ENCODE data around the gene TMEM255B. TPM values are rescaled to one million over a fixed set of nuclear protein-coding genes. Genes with fewer than 3 reads are reported as not detected.

Gene TMEM255B
- total and polyA plus RNA-seq, 2 of the 4 experiments (the other 2 are of a cell fraction) = 0.36 to 0.94 TPM

DNA sequence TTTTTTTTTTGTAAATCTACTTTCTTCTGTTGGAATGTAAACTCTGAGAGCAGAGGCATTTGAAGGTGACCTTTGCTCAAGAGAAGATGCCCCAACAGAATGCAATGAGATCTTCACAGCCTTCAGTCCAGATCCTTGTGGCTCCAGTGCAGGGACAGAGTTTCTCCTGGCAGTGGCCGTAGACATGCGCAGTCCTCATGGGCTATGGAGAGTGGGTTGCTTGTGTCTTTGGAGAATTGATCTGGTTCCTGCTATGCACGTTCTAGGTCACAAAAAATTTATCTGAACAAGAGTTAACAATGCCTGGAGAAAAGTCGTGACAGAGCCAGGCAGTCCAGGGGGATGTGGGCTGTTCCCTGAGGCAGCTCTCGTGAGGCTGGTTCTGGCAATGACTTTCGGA is 30.1 kb downstream of the TMEM255B start:
- in situ Hi-C loops (cut with MboI; ENCODE audit: low sequenced_read_pairs) = no loop called here
- ChIA-PET CTCF (no interaction called here), POLR2A (ENCODE audit: unreplicated experiment) (no interaction called here)
- Histone ChIP-seq H3K18ac (ENCODE audit: low read depth, low read length) (no peak overlapping the region), H3K56ac (ENCODE audit: extremely low read depth, insufficient read depth, low read length) (no peak overlapping the region; the same call in 1 of the 2 replicates), H3K14ac (replicated peaks; ENCODE audit: low read depth, low read length) (no peak overlapping the region), H3K4me1 (ENCODE audit: control insufficient read depth, insufficient read depth, low read length) (peaks cover 6% of the 10 kb centered on the region; the same call in 1 of the 2 replicates), H3K9ac (ENCODE audit: low read depth, low read length) (no peak overlapping the region), H4K91ac (ENCODE audit: insufficient read depth, low read depth, low read length) (no peak overlapping the region), H3K27ac (ENCODE audit: insufficient read depth, low read length) (no peak overlapping the region), H3K36me3 (ENCODE audit: control insufficient read depth, insufficient read depth, low read length) (no peaks in the 10 kb centered on the region), H4K8ac (ENCODE audit: low read depth in 2 of 2, low read length in 2 of 2) (no peak overlapping the region), H3K79me1 (ENCODE audit: low read depth in 1 of 2, low read length in 2 of 2) (peaks cover 0 to 5% of the 10 kb centered on the region in 2 experiments; a peak in 1 of 4 replicates), H2BK120ac (ENCODE audit: low read depth, low read length) (no peak overlapping the region), H3K4me3 (ENCODE audit: insufficient read depth, low read depth, low read length) (no peak overlapping the region), H3K4me2 (ENCODE audit: low read depth, low read length) (no peak overlapping the region), H3K27me3 (ENCODE audit: control insufficient read depth, insufficient read depth, low read length) (peaks cover 21% of the 10 kb centered on the region), H2BK15ac (ENCODE audit: low read depth, low read length) (no peak overlapping the region), H3K23ac (ENCODE audit: low read depth, low read length) (no peak overlapping the region), H2AK9ac (replicated peaks; ENCODE audit: low read depth, low read length, poor library complexity) (no peak overlapping the region), H3K4ac (ENCODE audit: low read depth, low read length) (no peak overlapping the region), H3K9me1 (ENCODE audit: insufficient read depth, low read length) (peaks cover 10% of the 10 kb centered on the region), H3K9me3 (ENCODE audit: control insufficient read depth, insufficient read depth, low read length) (peaks cover 4% of the 10 kb centered on the region), H4K20me1 (ENCODE audit: insufficient read depth, low read length) (peaks cover 7% of the 10 kb centered on the region), H2AFZ (replicated peaks; ENCODE audit: low read length, poor library complexity) (no peak overlapping the region), H2AK5ac (ENCODE audit: low read depth, low read length) (no peak overlapping the region), H2BK20ac (ENCODE audit: low read depth, low read length) (no peak overlapping the region), H2BK5ac (ENCODE audit: low read depth, low read length, poor library complexity, severe bottlenecking) (no peak overlapping the region), H4K5ac (ENCODE audit: low read depth, low read length) (no peak overlapping the region)
- DNase-seq = no peak
- no CpG with 5 or more reads among the region's 6 CpGs for WGBS, 2 experiments (ENCODE audit: extremely low coverage in 2 of 2, insufficient read length in 1 of 2)
- intact Hi-C loops (cut with micrococcal nuclease) = no loop called here
- no TSS peak for BruUV-seq (replicated peaks)
- dilution Hi-C loops (cut with HindIII; ENCODE audit: low sequenced_read_pairs, unreplicated experiment) = no loop called here
- ATAC-seq (ENCODE audit: low read depth) = peak; percentile 30
- no peak for TF ChIP-seq NFE2L2 (IDR thresholded peaks at IDR 0.05; ENCODE audit: low read depth, low read length)
- TF ChIP-seq SMC3 (IDR thresholded peaks at IDR 0.05; ENCODE audit: low read depth, low read length) = no peak
- no peak for TF ChIP-seq MAFK (IDR thresholded peaks at IDR 0.05; ENCODE audit: low read depth, low read length)
- TF ChIP-seq CHD1 (IDR thresholded peaks at IDR 0.05; ENCODE audit: low read depth, low read length) = no peak
- TF ChIP-seq RAD21 (IDR thresholded peaks at IDR 0.05; ENCODE audit: low read length) = no peak
- no peak for TF ChIP-seq MXI1 (IDR thresholded peaks at IDR 0.05; ENCODE audit: borderline replicate concordance, low read depth, low read length)
- TF ChIP-seq RCOR1 (IDR thresholded peaks at IDR 0.05; ENCODE audit: insufficient replicate concordance, low read length) = no peak
- TF ChIP-seq CEBPB (IDR thresholded peaks at IDR 0.05; ENCODE audit: low read depth, low read length) = no peak
- TF ChIP-seq, protein P1, sequence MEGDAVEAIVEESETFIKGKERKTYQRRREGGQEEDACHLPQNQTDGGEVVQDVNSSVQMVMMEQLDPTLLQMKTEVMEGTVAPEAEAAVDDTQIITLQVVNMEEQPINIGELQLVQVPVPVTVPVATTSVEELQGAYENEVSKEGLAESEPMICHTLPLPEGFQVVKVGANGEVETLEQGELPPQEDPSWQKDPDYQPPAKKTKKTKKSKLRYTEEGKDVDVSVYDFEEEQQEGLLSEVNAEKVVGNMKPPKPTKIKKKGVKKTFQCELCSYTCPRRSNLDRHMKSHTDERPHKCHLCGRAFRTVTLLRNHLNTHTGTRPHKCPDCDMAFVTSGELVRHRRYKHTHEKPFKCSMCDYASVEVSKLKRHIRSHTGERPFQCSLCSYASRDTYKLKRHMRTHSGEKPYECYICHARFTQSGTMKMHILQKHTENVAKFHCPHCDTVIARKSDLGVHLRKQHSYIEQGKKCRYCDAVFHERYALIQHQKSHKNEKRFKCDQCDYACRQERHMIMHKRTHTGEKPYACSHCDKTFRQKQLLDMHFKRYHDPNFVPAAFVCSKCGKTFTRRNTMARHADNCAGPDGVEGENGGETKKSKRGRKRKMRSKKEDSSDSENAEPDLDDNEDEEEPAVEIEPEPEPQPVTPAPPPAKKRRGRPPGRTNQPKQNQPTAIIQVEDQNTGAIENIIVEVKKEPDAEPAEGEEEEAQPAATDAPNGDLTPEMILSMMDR (conservative IDR thresholded peaks at IDR 0.05; ENCODE audit: low read depth, low read length) = no peak
- TF ChIP-seq, protein P2, sequence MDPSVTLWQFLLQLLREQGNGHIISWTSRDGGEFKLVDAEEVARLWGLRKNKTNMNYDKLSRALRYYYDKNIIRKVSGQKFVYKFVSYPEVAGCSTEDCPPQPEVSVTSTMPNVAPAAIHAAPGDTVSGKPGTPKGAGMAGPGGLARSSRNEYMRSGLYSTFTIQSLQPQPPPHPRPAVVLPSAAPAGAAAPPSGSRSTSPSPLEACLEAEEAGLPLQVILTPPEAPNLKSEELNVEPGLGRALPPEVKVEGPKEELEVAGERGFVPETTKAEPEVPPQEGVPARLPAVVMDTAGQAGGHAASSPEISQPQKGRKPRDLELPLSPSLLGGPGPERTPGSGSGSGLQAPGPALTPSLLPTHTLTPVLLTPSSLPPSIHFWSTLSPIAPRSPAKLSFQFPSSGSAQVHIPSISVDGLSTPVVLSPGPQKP (IDR thresholded peaks at IDR 0.05; ENCODE audit: borderline replicate concordance, low read depth, low read length) = no peak

All from IMR-90 (cell line).